HG03159 (cell line): ENCODE results near the gene ERF.

Source experiments
- ATAC-seq: cut with Tn5 transposase; IDR thresholded peaks from one replicate; pipeline ENCODE4 v1.9.1; 2021; ENCODE audit warnings: mild to moderate bottlenecking, moderate library complexity; ENCODE audit not compliant: unreplicated experiment

ERF gene

DNA sequence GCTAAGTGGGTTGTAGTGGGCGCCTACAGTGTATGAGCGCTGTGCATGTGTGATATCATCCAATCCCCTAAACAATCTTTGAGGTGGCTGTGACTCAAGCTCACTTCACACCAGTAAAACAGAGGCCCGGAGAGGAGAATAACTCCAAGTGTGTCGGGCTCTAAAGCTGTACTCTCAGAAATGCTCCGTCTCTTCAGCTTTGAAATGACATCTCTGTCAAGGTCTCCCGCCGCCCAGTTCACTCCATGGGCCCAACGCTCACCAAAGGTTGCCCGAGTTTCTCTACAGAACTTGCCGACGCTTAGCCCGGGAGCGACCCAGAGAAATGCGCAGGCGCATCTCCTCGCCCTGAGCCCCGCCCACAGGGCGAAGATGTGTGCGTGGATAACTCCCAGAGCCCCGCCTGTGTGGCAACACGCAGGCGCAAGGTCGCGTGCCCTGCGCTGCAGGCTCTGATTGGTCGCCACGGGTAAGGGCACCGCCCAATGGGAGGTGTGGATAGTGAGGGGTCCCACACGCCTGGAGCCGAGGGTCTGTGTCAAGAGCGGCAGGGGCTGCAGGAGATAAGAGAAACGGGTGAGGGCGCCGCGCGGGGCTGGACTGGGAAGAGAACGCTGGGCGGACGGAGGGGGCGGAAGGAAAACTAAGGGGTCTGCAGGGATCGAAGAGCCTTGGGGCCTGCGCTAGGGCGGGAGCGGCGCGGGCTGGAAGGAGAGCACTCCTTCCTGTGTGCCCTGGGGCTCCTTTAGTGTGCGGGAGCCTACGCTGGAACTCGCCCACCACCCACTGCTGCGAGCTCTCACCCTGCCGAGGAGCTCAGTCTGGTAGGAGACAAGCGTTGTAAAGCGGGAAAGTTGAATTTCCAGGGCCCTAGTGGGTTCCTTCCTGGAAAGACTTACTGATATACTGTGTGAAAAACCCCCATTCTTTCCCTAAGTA is 34.8 kb downstream of the ERF start, which contains the start of gene ZNF526:
Gene ZNF526, plus strand, starts transcription at position 501 of the 939 bp plus-strand sequence. CDS start 4,092 bp downstream, outside the sequence.
- peak; percentile 71 for ATAC-seq

DNA sequence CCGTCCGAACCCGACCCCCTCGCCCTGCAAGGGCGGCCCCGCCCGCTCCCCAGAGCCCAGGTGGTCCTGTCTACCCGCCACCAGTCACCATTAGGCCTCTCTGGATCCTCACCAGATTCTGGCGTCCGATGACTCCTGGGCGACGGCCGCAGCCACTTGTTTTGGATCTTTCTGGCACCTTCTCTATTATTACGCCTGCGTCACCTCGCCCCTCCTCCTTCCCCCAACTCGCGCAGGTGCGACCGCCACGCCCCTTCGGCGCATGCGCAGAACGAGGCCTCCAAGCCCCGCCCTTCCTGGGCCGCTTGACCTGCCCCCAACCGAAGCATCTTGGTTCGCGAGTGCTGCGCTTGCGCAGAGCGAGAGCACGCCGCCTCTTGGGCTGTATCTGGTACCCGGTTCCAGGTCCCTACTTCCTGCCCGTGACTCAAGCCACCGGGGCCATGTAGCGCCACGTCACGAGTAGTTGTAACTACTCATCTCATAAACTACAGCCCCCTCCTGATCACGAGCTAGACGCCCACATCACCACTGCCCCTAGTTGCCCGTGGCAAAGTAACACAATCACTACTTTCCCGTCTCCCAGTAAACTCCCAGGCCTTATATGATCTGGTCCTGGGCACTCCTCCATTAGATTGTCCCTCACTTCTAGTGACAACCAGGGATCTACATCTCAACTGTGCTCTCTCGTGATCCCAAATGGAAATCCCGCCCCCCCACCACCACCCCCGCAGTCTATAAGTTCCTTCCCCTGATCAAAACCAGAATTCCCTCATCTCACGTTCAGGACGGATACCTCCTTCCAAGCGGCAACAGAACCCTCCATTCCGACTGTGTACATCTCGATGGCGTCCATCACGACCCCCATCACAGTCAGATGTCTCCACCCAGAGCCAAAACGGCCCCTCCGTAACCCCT is 37.1 kb downstream of the ERF start, which contains the start of gene DEDD2:
Gene DEDD2, minus strand, starts transcription at position 158 of the 918 bp plus-strand sequence. CDS start 670 bp downstream, outside the sequence.
- ATAC-seq: peak; percentile 74

DNA sequence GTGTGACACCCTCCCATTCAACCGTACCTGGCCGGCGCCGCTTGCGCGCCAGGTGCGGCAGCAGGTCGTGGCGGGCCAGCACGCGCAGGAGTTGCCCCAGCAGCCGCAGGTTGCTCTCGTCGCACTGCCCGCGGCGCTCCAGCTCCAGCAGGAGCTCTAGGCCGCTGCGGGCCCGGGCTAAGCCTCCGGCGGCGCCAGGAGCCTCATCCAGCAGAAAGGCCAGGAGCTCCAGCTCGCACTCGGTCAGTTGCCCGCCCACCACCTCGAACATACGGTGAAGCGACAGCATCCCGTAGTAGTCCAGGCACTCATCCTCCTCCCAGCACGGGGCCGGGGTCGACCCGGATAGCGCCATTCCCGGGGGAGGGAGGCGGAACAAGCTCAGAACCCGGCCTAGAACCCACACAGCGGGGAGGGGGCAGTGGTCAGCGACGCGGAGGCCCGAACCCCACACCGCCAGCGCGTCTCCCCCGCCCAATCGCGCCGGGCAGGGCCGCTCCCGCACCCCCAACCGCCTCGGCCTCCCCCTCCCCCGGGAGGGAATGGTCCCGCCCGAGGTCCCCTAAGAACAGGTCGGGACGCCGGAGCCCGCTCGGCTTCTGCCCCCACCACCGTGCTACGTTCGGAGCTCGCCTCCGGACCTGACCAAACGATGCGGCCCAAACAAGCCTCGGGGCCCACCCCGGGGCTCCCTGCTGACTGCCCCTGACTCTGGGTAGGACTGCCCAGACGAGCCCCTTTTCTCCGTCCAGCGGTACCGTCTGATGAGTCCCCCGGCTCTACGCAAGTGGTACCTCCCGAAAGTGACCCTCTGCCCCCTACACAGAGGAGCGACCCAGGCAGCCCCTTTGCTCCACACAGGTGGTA is 38.0 kb downstream of the ERF start:
- ATAC-seq: peak; percentile 13

DNA sequence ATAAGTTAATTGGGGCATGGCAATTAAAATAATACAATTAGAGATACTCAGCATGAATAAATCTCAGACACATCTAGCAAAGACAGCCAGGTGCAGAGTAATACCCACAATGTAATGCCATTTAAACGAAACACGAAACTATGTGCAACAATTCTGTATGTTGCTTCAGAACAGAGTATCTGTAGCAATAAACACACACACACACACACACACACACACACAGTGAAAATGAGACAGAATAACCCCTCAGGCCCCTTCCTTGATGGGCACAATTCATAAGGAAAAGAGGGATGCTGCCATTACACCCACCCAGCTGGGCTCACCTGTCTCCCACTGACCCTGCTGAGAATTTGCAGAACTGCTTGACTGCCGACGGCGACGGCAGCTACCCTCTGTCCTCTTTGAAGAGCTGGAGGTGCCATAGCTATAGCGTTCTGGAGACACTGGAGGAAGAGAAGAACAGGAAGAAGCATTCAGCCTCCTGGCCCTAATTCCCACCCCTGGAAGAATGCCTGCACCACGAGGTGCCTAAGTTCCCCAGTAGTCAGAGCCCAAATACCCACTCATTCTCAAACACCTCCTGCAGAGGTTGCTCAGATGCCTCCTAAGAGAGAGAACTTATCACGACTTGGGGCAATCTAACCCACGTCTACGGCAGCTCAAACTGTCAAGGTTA is 40.0 kb downstream of the ERF start:
- no peak for ATAC-seq

DNA sequence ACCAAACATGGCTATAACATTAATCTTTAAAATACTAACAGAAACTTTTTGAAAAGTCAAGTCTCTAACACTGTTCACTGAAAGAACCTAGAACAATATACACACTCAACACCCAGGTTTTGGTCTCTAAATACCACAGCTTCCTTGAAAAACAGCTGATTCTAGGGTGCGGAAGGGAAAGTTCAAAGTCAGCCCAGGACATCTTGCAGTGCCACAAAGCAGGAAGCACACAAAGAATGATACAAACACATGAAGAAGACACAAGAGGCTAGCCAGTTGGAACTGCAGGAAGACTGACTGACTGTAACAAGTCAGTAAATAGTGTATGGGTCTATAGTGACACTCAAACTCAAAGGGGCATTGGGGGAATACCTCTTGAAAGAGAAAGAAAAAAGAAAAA is 42.0 kb downstream of the ERF start:
- ATAC-seq: no peak

DNA sequence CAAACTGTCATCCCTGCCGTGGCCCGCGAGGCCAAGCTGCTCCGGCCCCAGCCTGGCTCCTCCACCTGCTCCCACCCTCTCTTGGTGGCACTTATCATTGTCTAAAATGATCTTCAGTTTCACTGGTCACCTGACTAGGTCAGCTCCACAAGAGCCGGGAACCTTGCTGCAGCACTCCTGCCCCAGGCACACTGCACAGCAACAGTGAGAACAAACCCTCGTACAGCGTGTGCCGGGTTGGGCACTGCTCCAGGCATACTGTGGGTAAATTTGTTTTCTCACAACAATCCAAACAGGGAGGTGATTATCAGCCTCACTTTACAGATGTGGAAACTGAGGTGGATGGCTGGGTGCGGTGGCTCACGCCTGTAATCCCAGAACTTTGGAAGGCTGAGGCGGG is 46.3 kb downstream of the ERF start:
- ATAC-seq: no peak

DNA sequence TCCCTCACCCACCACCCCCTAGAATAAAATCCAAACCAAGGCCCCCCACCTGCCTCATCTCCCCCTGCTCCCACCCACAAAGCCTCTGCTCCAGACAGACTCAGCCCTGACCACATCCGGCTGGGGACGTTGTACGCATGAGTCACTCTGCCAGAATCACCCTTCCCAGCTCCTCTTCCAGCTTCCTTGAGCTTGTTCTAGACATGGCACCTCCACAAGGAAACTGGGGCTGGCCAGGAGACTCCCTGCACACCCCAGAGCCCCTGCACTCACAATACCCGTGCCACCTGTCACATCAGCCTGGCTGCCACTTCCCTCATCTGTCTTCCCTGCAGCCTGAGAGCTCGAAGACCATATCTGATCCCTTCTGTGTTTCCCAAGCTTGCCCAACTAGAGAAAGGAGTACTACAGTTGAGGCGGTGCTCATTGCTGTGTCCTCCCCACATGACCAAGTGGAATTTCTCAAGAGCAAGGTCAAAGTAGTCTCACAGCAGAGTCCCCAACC is 47.1 kb downstream of the ERF start:
- no peak for ATAC-seq

DNA sequence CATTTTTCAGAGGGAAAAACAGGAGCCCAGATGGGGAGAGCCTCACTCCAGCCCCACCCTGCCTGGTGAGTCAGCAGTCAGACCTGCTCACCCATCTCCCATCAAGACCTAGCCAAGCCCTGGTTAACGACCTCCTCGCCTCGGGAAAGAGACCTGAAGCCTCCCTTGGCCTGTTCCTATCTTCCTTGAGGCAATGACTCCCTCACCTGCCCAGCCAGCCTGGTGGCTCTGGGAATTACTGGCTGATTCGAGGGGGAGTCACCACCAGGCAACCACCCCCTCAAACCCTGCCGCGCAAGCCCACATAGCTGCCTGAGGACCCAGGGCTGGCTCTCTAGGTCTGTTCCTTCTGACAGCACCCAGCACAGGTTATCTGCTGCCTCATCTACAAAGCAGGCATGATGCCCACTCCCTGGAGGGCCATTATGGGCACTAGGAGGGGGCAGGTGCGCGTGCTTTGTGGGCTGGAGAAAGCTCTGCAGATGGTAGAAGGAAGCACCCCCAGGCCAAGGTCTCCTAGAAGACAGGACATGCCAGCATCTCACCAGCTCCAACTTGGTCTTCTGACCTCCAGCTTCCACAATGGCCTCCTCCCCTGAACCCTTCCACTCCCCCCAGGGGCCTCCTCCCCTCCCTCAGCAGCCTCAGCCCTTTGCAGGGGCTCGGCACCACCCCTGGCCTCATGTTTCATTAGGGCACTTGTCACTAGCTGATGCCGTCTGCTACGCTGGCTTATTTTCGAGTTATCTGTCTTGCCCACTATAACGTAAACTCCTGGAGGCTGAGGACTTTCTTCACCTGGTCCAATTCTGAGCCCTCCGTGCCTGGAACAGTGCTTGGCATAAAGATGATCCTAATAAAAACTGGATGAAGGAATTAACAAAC is 47.8 kb downstream of the ERF start:
- no peak for ATAC-seq

DNA sequence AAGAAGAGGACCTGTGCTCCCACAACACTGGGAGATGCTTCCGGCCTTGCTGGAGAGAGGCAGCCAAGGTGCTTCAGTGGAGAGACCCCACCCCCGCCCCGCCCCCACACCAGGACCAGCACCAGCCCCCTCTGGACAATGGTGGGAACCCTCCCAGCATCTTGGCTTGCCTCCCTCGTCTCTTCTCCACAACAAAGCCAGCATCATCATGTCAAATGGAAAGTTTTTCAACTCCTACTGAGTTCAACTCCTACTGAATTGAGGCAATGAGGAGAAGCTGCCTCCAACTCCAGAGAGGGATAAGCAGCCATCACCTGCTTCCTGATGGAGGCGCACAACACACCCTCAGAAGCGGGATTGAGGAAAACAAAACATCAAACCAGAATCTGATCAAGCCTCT is 50.3 kb downstream of the ERF start:
- no peak for ATAC-seq

DNA sequence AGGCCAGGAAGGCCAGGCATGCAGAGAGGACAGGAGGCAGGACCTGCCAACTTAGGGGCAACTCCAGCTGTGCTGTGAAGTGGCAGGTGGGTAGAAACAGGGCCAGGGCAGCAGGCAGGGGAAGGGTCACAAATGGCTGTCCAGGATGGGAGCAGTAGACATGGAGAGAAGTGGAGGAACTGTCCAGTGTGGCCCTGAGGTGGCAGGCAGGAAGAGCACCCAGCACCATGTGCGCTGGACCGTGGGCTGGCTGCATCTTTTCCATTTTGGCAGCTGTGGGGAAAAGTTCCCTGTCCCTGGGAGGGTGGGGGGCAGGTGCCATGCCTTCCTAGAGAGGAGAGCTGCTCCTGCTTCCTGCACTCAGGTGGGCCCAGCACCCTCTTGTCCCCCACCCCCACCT is 51.2 kb downstream of the ERF start:
- ATAC-seq: no peak

DNA sequence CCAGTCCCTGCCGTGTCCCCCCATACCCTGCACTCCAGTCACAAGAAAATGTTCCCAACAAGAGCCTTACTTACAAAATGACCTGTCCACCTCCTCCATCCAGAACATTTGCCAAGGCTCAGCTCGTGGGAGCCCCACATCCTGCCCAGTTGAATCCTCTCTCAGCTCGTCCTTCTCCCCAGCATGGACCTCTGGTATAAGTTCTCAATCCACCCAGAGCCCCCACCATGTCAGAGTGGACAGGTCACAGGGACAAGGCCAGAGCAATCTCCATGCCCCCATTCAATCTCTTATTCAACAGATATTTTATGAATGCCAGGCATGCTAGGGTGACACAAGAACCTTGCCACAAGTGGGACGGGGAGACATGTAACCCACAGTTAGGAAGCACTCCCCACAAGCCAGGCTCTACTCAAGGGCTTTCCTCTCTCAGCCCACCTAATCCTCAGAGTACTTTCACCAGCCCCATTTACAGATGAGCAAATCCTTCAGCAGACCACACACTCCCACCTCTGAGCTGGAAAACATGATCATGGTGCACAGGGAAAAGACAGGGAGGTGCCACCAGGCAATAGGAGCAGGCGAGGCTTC is 52.5 kb downstream of the ERF start:
- no peak for ATAC-seq

DNA sequence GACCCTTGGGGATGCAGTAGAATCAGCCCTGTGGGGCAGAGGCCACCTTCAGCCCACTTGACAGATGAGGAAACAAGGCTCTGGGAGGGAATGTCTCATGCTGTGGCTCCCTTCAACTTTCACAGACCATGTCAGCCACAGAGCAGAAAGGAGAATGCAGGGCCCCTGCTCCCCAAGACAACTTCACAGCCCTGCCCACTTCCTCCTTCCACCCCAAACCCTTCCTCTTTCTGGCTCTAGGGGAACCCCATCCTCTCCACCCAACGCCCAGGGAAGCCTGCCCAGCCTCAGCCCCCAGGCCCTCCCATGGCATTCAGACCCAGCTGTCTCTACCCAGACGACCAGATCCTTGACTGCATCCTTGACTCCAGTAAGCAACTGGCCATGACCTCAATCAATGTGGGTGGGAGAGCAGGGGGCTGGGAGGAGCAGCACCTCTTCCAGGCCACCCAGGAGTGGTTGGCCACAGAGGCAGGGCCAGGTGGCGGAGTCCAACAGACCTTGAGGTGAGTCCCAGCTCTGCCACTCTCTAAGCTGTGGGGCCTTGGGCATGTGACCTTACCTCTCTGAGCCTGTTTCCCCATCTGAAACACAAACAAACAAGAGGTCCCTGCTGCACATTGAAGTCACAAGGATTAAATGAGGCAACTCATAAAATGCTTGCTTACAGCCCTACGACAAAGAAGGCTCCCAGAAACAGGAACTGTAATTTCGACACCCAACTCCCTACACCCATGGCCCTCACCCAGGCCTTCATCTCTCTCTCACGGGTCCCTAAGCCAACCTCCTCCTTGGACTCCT is 53.2 kb downstream of the ERF start:
- ATAC-seq: no peak

DNA sequence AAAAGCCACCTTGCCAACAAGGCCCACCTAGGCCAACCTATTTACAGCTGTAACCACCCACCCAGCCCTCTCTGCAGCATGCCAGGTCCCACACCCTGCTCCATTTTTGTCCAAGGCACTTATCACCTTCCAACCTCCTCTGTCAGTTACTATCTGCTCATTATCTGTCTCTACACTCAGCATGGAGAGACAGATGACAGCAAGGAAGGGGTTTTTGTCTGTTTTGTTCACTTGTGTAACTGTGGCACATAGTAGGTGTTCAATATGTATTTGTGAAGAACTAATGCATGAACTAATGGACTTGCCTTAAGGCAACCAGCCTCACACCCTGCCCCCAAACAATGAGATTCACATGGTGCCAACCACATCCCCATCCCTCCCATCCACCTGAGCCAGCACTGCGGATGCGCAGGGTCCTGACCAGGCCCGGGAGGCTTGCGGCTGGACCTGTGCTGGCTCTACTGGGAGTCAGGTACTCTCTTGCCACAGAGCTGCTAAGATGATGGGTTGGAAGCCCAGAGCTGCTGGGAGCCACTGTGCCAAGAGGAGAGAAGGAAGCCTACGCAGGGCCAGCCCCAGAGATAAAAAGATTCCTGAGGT is 54.7 kb downstream of the ERF start:
- ATAC-seq: no peak

DNA sequence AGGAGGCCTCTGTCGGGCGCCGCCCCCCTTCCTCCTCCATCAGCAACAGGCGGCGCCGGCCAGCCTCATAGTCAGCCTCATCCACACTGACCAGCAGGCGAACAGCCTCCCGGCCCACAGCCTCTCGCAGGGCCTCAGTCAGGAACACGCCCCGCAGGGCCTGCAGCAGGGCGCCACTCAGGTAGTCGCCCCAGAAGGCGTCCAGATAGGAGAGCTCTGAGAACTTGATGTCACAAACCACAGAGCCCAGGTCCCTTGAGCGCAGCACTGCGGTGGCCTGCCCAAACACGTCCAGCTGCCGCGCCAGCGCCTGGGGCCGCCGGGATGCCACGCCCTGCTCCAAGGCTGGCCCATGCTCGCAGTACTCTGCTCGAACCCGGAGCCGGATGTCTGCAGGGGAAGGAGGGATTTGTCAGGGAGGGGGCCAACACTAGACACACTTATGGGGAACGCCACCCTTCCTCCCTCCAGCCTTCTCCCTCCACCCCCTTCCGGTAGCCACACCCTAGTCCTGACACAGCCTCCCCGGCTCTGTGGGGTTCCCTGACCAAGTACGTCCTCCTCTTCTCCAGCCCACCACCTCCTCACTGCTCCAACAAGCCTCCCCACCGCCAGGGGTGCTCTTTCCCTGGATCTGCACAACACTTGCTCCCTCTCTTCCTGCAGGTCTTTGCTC is 55.4 kb downstream of the ERF start:
- peak; percentile 62 for ATAC-seq

DNA sequence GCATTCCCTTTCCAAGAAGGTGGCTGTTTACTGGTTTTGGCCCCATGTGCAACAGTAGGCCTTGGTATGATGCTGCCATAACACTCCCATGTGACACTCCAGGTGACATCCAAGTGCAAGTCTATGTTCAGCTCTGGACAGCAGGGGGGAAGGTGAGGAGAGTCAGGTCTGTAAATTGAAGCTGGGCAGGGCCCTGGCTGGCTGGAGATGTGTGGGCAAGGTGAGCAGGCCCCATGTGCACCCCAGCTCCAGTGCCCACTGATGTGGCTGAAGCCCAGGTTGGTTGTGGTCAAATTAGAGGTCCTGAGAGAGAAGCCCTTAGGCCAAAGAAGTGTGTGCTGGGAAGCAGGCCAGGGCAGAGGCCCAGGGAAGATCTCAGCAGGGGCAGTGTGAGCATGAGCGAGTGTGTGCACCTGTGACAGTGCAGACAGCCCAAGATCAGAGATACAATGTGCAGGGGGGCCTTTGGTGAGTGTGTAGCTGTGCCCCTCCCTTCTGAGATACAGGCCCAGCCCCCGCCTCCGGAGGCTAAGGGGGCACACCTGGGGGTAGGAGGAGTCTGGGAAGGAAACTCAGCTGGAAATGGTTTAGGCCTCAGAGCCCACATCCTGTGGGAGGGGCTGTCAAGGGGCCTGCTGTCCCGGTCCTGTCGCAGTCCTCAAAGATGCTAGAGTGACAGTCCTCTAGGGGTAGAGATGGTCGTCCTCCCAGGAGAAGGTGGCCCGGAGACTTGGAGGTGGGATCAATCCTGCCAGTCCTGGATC is 56.1 kb downstream of the ERF start:
- peak; percentile 33 for ATAC-seq
